Measurements from ENCODE around the gene TMED6. TPM values are rescaled to one million over a fixed set of nuclear protein-coding genes. Genes with fewer than 3 reads are reported as not detected.

Gene TMED6
- total RNA-seq, 4 donors from 2014 or later, result not detected

DNA sequence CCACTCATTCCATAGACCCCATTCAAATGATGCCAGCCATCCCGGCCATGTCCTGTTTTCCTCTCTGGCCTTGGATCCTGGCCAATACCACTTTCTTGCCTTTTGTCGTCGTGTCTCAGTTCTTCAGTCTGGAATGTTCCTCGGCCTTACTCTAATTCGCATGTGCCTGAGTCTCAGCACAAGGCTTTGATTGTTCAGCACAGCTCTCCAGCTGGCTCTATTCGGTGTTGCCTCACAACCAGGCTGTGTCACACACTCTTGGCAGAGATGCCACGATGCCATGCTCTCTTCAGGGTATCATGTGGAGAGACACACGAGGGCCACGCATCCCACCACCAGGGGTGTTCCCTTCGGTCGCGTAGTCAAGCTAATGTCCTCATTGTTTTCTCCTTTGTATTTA lies 42.3 kb downstream of the TMED6 start:
- no peaks in the 10 kb centered on the region for H3K9me3 ChIP-seq
- 84% methylated on average over 12 of the region's 12 CpGs for WGBS
- no peak overlapping the region for H3K4me3 ChIP-seq
- H3K27me3 ChIP-seq, result no peaks in the 10 kb centered on the region
- DNase-seq (ENCODE audit: extremely low spot score), result no peak
- H3K27ac ChIP-seq (replicated peaks in 1 of 4), result peak overlapping the region in 1 of 4 donors; percentile 78
- H3K4me1 ChIP-seq, result peaks cover 17 to 33% (median 28%) of the 10 kb centered on the region in 4 donors
- TF ChIP-seq POLR2AphosphoS5 (IDR thresholded peaks at IDR 0.05), result peak in 1 of 2 donors; percentile 18
- TF ChIP-seq POLR2A (IDR thresholded peaks at IDR 0.05; ENCODE audit: low read depth), result no peak
- TF ChIP-seq, protein P1, sequence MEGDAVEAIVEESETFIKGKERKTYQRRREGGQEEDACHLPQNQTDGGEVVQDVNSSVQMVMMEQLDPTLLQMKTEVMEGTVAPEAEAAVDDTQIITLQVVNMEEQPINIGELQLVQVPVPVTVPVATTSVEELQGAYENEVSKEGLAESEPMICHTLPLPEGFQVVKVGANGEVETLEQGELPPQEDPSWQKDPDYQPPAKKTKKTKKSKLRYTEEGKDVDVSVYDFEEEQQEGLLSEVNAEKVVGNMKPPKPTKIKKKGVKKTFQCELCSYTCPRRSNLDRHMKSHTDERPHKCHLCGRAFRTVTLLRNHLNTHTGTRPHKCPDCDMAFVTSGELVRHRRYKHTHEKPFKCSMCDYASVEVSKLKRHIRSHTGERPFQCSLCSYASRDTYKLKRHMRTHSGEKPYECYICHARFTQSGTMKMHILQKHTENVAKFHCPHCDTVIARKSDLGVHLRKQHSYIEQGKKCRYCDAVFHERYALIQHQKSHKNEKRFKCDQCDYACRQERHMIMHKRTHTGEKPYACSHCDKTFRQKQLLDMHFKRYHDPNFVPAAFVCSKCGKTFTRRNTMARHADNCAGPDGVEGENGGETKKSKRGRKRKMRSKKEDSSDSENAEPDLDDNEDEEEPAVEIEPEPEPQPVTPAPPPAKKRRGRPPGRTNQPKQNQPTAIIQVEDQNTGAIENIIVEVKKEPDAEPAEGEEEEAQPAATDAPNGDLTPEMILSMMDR (IDR thresholded peaks at IDR 0.05), result no peak
- no peak for TF ChIP-seq EP300 (IDR thresholded peaks at IDR 0.05)
- intact Hi-C loops (cut with DNase I), result no loop called here
- peaks cover 4 to 13% (median 10%) of the 10 kb centered on the region in 4 donors for H3K36me3 ChIP-seq

- H3K36me3 ChIP-seq, result peaks cover 0 to 4% (median 1%) of the 10 kb centered on the region in 4 donors
- H3K4me1 ChIP-seq, result peaks cover 10 to 20% (median 16%) of the 10 kb centered on the region in 4 donors
- no peaks in the 10 kb centered on the region for H3K27me3 ChIP-seq
- TF ChIP-seq EP300 (IDR thresholded peaks at IDR 0.05) (no peak), POLR2A (IDR thresholded peaks at IDR 0.05; ENCODE audit: low read depth) (no peak), POLR2AphosphoS5 (IDR thresholded peaks at IDR 0.05) (no peak)
- TF ChIP-seq, protein P1 (IDR thresholded peaks at IDR 0.05), result no peak
- intact Hi-C loops (cut with DNase I), result no loop called here
- no peak overlapping the region for H3K27ac ChIP-seq (replicated peaks in 1 of 4)
- no peak overlapping the region for H3K4me3 ChIP-seq
- no peak for DNase-seq (ENCODE audit: extremely low spot score)
- no peaks in the 10 kb centered on the region for H3K9me3 ChIP-seq
- WGBS, result 89% methylated on average over 2 of the region's 2 CpGs
Observed at GRCh38 chr16:69307856-69308255, 43.7 kb downstream of the TMED6 start.

GRCh38 chr16:69307091-69307490 lies 44.5 kb downstream of the TMED6 start:
- Histone ChIP-seq H3K9me3 (no peaks in the 10 kb centered on the region), H3K27me3 (no peaks in the 10 kb centered on the region), H3K36me3 (peaks cover 0 to 10% (median 4%) of the 10 kb centered on the region in 4 donors), H3K4me1 (peaks cover 2 to 12% (median 8%) of the 10 kb centered on the region in 4 donors), H3K27ac (replicated peaks in 1 of 4) (no peak overlapping the region), H3K4me3 (no peak overlapping the region)
- no peak for DNase-seq (ENCODE audit: extremely low spot score)
- intact Hi-C loops (cut with DNase I), result no loop called here
- WGBS, result 86% methylated on average over 1 of the region's 1 CpG
- no peak for TF ChIP-seq POLR2A (IDR thresholded peaks at IDR 0.05; ENCODE audit: low read depth)
- no peak for TF ChIP-seq POLR2AphosphoS5 (IDR thresholded peaks at IDR 0.05)
- TF ChIP-seq, protein P1 (IDR thresholded peaks at IDR 0.05), result no peak
- TF ChIP-seq EP300 (IDR thresholded peaks at IDR 0.05), result no peak

DNA sequence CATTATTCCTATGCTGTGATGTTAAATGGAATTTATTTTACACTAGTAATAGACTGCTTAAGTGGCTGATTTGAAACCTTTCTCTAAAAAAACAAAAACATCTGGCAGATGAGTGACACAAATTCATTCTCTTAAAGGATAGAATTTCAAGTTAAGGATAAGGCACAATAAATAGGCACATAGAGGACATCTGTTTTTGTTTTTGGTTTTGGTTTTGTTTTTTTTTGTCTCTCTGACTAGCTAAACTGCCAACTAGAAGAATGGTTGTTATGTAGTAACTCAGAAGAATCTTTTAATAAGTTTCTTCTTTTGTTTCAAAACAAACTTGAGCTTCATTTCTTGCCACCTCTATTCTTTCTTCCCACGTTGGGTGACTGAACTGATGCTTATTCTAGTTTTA lies 45.6 kb downstream of the TMED6 start:
- Histone ChIP-seq H3K27me3 (no peaks in the 10 kb centered on the region), H3K4me3 (no peak overlapping the region), H3K9me3 (no peaks in the 10 kb centered on the region), H3K27ac (replicated peaks in 1 of 4) (no peak overlapping the region), H3K36me3 (peaks cover 1 to 21% (median 8%) of the 10 kb centered on the region in 4 donors), H3K4me1 (peaks cover 0 to 7% (median 6%) of the 10 kb centered on the region in 4 donors)
- intact Hi-C loops (cut with DNase I), result no loop called here
- WGBS, result 76% methylated on average over 1 of the region's 1 CpG
- DNase-seq (ENCODE audit: extremely low spot score), result no peak
- TF ChIP-seq EP300 (IDR thresholded peaks at IDR 0.05) (no peak), POLR2A (IDR thresholded peaks at IDR 0.05; ENCODE audit: low read depth) (no peak)

GRCh38 chr16:69302301-69302700 lies 49.3 kb downstream of the TMED6 start:
- Histone ChIP-seq H3K4me1 (no peaks in the 10 kb centered on the region), H3K36me3 (peaks cover 20 to 55% (median 26%) of the 10 kb centered on the region in 4 donors)
- WGBS, result 89% methylated on average over 4 of the region's 4 CpGs

More at GRCh38 chr16:69302301-69302700, 49.3 kb downstream of the TMED6 start:
- intact Hi-C loops (cut with DNase I), result no loop called here
- H3K27me3 ChIP-seq, result no peaks in the 10 kb centered on the region
- TF ChIP-seq POLR2AphosphoS5 (IDR thresholded peaks at IDR 0.05) (no peak), POLR2A (IDR thresholded peaks at IDR 0.05; ENCODE audit: low read depth) (no peak), EP300 (IDR thresholded peaks at IDR 0.05) (no peak)
- TF ChIP-seq, protein P1 (IDR thresholded peaks at IDR 0.05), result no peak
- H3K9me3 ChIP-seq, result no peaks in the 10 kb centered on the region
- H3K4me3 ChIP-seq, result no peak overlapping the region
- DNase-seq (ENCODE audit: extremely low spot score), result no peak
- no peak overlapping the region for H3K27ac ChIP-seq (replicated peaks in 1 of 4)
